ENCODE results near the gene MEST. TPM values are rescaled to one million over a fixed set of nuclear protein-coding genes. Genes with fewer than 3 reads are reported as not detected.

MEST gene
- total and polyA plus RNA-seq, 10 of the 15 experiments (the other 5 are each of a cell fraction or from before 2014, with no cell fraction given) = 1.0 to 18.2 (median 8.2) TPM

DNA sequence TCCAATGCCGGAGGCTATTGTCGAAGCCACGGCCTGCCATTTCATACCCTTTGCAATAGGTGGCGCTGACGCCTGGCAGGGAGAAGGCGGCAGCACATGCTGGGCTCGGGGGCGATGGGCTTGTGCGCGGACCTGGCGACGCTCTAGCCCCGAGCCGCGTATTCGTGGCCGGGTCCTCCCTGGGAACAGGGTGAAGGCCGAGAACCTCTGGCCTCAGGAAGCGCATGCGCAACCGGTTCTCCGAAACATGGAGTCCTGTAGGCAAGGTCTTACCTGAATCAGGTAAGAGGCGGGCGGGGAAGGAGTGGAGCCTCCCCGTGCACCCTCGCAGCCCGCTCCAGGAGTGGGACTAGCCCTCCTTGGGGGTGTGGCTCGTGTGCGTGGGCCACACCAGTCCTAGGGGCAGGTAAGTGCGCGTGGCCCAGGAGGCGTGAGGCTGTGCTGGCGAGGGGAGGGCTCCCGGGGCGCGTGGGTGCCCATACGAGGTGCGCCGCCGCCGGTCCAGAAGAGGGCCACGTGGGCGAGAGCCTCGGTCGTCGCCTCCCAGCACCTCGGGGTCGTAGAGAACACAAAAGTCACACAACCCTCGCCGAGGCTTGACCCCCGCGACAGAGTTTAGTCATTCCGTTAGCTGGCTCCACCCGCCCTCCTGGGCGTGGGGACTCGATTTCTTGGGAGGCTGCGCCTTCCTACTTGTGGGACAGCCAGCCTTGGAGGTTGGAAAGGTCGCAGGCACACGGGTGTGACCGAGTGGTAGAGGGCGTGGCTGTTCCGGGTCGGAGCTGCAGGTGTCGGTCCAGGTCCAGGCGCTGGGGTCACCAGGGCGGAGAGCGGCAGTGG is 5.6 kb upstream of the MEST start (continued):
- TF ChIP-seq SMAD1 (IDR thresholded peaks at IDR 0.05; ENCODE audit: low read depth, partially characterized antibody) (no peak), YY1 (IDR thresholded peaks at IDR 0.05; ENCODE audit: low read depth, low read length) (peak; percentile 50; the same call in 1 of the 2 replicates), HCFC1 (IDR thresholded peaks at IDR 0.05; ENCODE audit: low read length) (0 out of 2 replicates have a peak, but pooled peaks have one; percentile 6), EGR1 (IDR thresholded peaks at IDR 0.05; ENCODE audit: borderline replicate concordance in 1 of 2, low read depth in 2 of 2, low read length in 2 of 2) (peak in 1 of 2 experiments; percentile 40; a peak in 1 of 3 replicates)
- TF ChIP-seq, protein P1, sequence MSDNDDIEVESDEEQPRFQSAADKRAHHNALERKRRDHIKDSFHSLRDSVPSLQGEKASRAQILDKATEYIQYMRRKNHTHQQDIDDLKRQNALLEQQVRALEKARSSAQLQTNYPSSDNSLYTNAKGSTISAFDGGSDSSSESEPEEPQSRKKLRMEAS (IDR thresholded peaks at IDR 0.05; ENCODE audit: low read depth, low read length) = peak; percentile 59

DNA sequence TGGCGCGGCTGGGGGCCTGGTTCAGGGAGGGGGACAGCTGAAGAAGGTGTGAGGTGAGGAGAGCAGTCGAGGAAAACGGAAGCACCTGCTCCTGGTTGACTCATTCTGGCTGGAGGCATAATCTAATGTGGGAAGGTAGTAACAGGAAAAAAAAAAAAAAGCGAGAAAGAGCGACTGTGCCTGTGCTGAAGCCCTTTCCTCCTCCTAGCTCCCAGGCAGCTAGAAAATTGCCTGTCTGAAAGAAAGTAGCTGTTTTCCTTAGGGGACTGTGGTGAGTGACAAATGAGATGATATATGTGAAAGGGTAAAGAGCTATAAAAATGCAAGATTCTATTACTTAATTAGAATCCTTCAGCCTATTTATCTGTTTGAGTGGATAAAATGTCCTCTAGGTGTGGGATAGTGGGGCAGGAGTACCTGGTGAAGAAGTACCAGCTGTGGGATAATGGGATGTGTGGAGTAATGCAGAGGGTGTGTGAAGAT is 4.9 kb upstream of the MEST start:
- intact Hi-C loops (cut with micrococcal nuclease; ENCODE audit: unreplicated experiment) = loop anchor here (5.0 kb wide), 2 partner anchors 120 to 270 kb away; no protein-coding TSS in a partner anchor
- peaks cover 11% of the 10 kb centered on the region for H3K4me1 ChIP-seq (ENCODE audit: control insufficient read depth, insufficient read depth, low read length)
- H3K4me3 ChIP-seq = peak overlapping the region; percentile 48; the same call in 1 of the 2 replicates
- WGBS (ENCODE audit: insufficient coverage, insufficient replicate concordance, low lambda C conversion rate, missing lambda C conversion rate) = 0% methylated on average over 4 of the region's 6 CpGs
- TF ChIP-seq ZNF384 (IDR thresholded peaks at IDR 0.05; ENCODE audit: borderline replicate concordance, low read depth, low read length) = 0 out of 2 replicates have a peak, but pooled peaks have one; percentile 9
- TF ChIP-seq BRCA1 (IDR thresholded peaks at IDR 0.05; ENCODE audit: low read depth, low read length) = no peak
- ChIA-PET SMC1A (ENCODE audit: uncharacterized antibody, unreplicated experiment) (interaction anchor here (0.6 to 1.9 kb wide), 9 partner anchors 8 to 1025 kb away, joined by 3 to 6 read pairs (median 4); no protein-coding TSS in a partner anchor), RAD21 (ENCODE audit: unreplicated experiment) (interaction anchor here (0.9 to 1.2 kb wide), 4 partner anchors 10 to 271 kb away, joined by 3 to 5 read pairs (median 4); no protein-coding TSS in a partner anchor), POLR2A (no interaction called here), CTCF (interaction anchor here (0.6 to 2.6 kb wide), 15 partner anchors 10 to 677 kb away, joined by 3 to 12 read pairs (median 3); no protein-coding TSS in a partner anchor)
- peak overlapping the region; percentile 94; the same call in 1 of the 2 replicates for H2AFZ ChIP-seq (ENCODE audit: control insufficient read depth, low read depth, low read length)
- FAIRE-seq (peak; percentile 44), DNase-seq (ENCODE audit: low read depth, low spot score) (no peak), ATAC-seq (no peak)
- no peaks in the 10 kb centered on the region for H3K36me3 ChIP-seq (ENCODE audit: control insufficient read depth in 2 of 2, insufficient read depth in 2 of 2, low read length in 1 of 2)
- H3K27ac ChIP-seq (ENCODE audit: control insufficient read depth, insufficient read depth) = no peak overlapping the region
- H3K79me2 ChIP-seq (ENCODE audit: control insufficient read depth, insufficient read depth, low read length) = no peaks in the 10 kb centered on the region
- no peaks in the 10 kb centered on the region; a peak in 1 of 4 replicates for H3K27me3 ChIP-seq (replicated peaks in 1 of 2; ENCODE audit: control insufficient read depth in 2 of 2, insufficient read depth in 2 of 2, low read length in 1 of 2)
- H3K4me2 ChIP-seq (ENCODE audit: control insufficient read depth, insufficient read depth) = peak overlapping the region; percentile 100
- no peaks in the 10 kb centered on the region for H3K9me3 ChIP-seq (replicated peaks; ENCODE audit: control insufficient read depth, insufficient read depth, low read length)
- no peak overlapping the region for H3K9ac ChIP-seq (ENCODE audit: control insufficient read depth, insufficient read depth, low read length)
- no TSS peak for BruUV-seq (replicated peaks)
- in situ Hi-C loops (cut with MboI) = no loop called here
- H4K20me1 ChIP-seq (ENCODE audit: control insufficient read depth, insufficient read depth) = no peaks in the 10 kb centered on the region

Measured in GM12878 (cell line).